ENCODE data around the gene LEPR.
"Not testable (repeated sequence)": the region's sequence is repeated elsewhere in the genome, so short reads cannot be mapped to it uniquely, and the experiment has no call there.

The LEPR gene

GRCh38 chr1:65435987-65436386 lies 15.5 kb downstream of the LEPR start:
- DNase-seq (ENCODE audit: low spot score) = no peak

- no peak for DNase-seq (ENCODE audit: low spot score)
Measured at GRCh38 chr1:65437616-65438015, 17.1 kb downstream of the LEPR start.

- no peak for DNase-seq (ENCODE audit: low spot score)
Measured at GRCh38 chr1:65440322-65440900, 19.9 kb downstream of the LEPR start.

GRCh38 chr1:65440915-65441314 lies 20.4 kb downstream of the LEPR start:
- no peak for DNase-seq (ENCODE audit: low spot score)

- no peak for DNase-seq (ENCODE audit: low spot score)
Measured at GRCh38 chr1:65441464-65441863, 21.0 kb downstream of the LEPR start.

- DNase-seq (ENCODE audit: low spot score) = no peak
Measured at GRCh38 chr1:65442442-65442841, 22.0 kb downstream of the LEPR start.

GRCh38 chr1:65443647-65444046 lies 23.2 kb downstream of the LEPR start:
- no peak for DNase-seq (ENCODE audit: low spot score)

- no peak for DNase-seq (ENCODE audit: low spot score)
Measured at GRCh38 chr1:65444128-65444640, 23.7 kb downstream of the LEPR start.

GRCh38 chr1:65445837-65446236 lies 25.4 kb downstream of the LEPR start:
- no peak for DNase-seq (ENCODE audit: low spot score)

GRCh38 chr1:65449214-65449823 lies 28.9 kb downstream of the LEPR start:
- no peak for DNase-seq (ENCODE audit: low spot score)

- DNase-seq (ENCODE audit: low spot score) = not testable (repeated sequence)
Measured at GRCh38 chr1:65455678-65456077, 35.2 kb downstream of the LEPR start.

GRCh38 chr1:65456481-65456880 lies 36.0 kb downstream of the LEPR start:
- DNase-seq (ENCODE audit: low spot score) = no peak

- DNase-seq (ENCODE audit: low spot score) = no peak
Measured at GRCh38 chr1:65457868-65458267, 37.4 kb downstream of the LEPR start.

- no peak for DNase-seq (ENCODE audit: low spot score)
Measured at GRCh38 chr1:65458730-65459396, 38.4 kb downstream of the LEPR start.

GRCh38 chr1:65459397-65459768 lies 38.9 kb downstream of the LEPR start:
- DNase-seq (ENCODE audit: low spot score) = peak; percentile 40

GRCh38 chr1:65465837-65466236 lies 45.4 kb downstream of the LEPR start:
- DNase-seq (ENCODE audit: low spot score) = not testable (repeated sequence)

GRCh38 chr1:65467536-65467935 lies 47.1 kb downstream of the LEPR start:
- DNase-seq (ENCODE audit: low spot score) = no peak

GRCh38 chr1:65469126-65469888 lies 48.8 kb downstream of the LEPR start:
- DNase-seq (ENCODE audit: low spot score) = no peak

- no peak for DNase-seq (ENCODE audit: low spot score)
Measured at GRCh38 chr1:65469889-65470340, 49.4 kb downstream of the LEPR start.
